HFF-Myc (cell line): ENCODE measurements around the gene MAP4K3.

ENCODE experiments used
- DNase-seq: peaks from one replicate; pipeline ENCODE4 v3.0.0-alpha.2; 2011; ENCODE audit warnings: low read depth; ENCODE audit errors: extremely low read depth
- H3K4me3 ChIP-seq: replicated peaks from 2 replicates; pipeline ENCODE4 v1.5.1; 2011; ENCODE audit warnings: low read depth, mild to moderate bottlenecking, control low read depth, low read length
- TF ChIP-seq, protein P1 (sequence below): IDR thresholded peaks from 2 replicates; pipeline ENCODE4 v1.5.1; 2012; ENCODE audit warnings: mild to moderate bottlenecking, low read depth, low read length, control low read depth; ENCODE audit errors: missing control alignments

The MAP4K3 gene

DNA sequence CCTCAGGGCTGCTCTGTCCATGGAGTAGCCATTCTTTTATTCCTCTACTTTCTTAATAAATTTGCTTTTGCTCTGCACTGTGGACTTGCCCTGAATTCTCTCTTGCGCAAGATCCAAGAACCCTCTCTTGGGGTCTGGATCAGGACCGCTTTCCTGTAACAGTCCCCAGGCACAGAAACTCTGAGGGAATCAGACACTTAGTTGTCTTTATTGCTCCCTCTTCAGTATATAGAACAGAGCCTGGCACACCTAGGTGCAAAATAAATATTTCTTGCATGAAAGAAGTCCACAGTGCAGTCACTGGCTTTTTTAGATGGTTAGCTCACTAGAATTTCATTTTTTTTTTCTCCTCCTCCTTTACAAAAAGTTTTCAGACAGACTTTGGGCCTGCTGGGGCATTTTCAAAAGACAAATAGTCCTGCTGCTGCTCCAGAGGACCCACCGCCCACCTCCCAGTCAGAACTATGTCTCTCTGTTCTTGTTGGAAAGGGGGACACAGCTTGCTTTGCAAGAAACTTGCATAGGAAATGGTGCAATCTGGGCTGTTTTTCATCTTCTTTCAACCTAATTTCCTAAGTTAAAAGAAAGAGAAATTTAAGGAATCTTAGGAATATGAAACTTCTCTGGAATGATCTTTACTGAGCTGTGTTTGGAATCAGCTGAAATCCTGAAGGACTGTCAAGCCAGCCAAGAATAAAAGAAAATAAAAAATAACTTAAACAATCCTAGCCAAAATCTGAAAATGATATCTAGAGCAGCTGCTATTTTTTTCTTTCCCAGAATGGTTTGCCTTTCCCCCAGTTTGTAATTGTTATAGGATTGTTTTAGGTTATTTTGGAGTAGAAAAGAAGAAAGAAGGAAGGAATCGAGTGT is 31.7 kb upstream of the MAP4K3 start:
- TF ChIP-seq, protein P1, sequence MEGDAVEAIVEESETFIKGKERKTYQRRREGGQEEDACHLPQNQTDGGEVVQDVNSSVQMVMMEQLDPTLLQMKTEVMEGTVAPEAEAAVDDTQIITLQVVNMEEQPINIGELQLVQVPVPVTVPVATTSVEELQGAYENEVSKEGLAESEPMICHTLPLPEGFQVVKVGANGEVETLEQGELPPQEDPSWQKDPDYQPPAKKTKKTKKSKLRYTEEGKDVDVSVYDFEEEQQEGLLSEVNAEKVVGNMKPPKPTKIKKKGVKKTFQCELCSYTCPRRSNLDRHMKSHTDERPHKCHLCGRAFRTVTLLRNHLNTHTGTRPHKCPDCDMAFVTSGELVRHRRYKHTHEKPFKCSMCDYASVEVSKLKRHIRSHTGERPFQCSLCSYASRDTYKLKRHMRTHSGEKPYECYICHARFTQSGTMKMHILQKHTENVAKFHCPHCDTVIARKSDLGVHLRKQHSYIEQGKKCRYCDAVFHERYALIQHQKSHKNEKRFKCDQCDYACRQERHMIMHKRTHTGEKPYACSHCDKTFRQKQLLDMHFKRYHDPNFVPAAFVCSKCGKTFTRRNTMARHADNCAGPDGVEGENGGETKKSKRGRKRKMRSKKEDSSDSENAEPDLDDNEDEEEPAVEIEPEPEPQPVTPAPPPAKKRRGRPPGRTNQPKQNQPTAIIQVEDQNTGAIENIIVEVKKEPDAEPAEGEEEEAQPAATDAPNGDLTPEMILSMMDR, result no peak
- DNase-seq, result no peak
- no peak overlapping the region for H3K4me3 ChIP-seq

DNA sequence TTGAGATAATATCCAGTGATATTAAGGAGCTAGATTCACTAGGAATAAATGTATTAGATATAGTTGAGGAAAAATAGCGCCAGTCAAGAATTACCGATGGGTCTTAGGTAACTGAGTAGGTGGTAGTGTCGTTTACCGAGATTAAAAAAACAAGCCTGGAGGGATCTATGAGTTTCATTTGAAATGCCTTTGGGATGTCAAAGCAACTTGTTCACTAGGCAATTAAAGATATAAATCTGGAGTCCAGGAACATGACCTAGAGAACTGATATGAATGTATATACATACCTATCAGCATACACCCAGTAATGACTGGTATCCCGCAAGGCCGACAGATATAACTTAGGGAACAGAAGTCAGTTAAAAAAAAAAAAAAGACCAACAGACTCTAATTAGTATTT is 29.2 kb upstream of the MAP4K3 start:
- TF ChIP-seq, protein P1, result no peak
- no peak for DNase-seq
- no peak overlapping the region for H3K4me3 ChIP-seq

DNA sequence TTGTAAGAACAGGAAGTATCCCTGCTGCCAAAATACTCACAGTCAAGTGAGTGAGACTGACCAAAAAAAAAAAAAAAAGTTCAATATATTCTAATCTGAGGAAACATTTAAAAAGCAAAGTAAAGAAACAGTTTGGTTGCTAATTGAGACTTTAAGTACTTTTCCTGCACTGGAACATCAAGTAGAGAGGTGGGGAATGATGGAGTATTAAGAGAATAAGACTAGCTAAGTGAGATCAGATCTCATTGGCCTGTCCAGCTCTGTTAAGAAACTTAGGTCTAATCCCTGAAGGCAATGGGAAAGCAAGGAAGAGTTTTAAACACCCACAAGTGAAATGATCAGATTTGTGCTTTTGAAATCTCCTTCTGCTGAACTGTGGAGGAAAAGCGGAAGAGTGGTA is 27.8 kb upstream of the MAP4K3 start:
- no peak overlapping the region for H3K4me3 ChIP-seq
- no peak for DNase-seq
- TF ChIP-seq, protein P1, result no peak

DNA sequence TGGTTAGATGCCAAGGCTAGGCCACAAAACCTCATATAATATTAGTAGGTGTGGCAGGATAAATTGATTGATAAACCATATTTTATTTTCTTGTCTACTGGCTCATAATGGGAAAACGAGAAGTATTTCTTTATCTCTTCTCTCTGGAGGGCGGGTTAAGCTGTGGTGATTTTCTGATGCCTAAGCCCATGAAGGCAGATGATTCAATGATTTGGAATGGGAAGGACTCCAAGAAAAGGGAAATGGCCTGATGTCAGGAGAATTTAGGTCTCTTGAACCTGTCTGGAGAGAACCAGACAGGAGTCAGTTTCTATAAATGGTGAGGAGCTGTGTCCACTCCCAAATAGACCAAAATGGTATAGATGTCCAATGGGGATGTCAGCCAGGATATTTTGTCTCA is 18.7 kb upstream of the MAP4K3 start:
- H3K4me3 ChIP-seq, result no peak overlapping the region
- no peak for DNase-seq
- TF ChIP-seq, protein P1, result no peak

DNA sequence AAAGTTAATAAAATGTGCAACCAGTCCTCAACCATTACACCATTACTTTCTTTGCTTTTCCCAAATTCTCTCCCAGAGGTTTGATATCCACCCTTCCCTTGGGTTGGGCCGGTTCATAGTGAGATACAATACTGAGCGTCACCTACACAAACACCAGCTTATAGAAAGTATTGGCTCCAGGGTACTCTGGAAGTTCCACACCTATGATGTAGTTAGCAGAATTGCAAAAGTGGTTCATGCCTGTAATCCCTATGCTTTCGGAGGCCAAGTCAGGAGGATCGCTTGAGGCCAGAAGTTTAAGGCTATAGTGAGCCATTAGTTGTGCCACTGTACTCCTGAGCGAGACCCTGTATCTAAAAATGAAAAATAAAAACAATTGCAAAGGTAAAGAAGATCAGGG is 15.3 kb upstream of the MAP4K3 start:
- TF ChIP-seq, protein P1, result no peak
- H3K4me3 ChIP-seq, result no peak overlapping the region
- no peak for DNase-seq

DNA sequence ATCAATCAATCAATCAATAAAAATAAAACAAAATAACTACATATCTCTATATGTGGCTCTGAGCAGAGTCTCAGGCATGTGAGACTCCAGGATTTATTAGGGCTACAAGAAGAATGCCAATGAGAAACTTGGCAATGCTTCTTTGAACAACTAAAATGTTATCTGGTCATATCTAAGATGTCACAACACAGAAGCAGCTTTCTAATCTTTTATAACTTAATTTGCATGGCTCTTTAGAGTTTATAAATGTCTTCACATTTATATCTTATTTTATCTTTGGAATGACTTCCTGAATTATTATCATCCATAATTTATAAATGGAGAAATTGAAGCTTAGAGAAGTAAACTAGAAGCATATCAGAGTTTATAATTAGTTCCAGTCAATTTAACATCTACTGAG is 14.9 kb upstream of the MAP4K3 start:
- H3K4me3 ChIP-seq, result no peak overlapping the region
- TF ChIP-seq, protein P1, result no peak
- no peak for DNase-seq

DNA sequence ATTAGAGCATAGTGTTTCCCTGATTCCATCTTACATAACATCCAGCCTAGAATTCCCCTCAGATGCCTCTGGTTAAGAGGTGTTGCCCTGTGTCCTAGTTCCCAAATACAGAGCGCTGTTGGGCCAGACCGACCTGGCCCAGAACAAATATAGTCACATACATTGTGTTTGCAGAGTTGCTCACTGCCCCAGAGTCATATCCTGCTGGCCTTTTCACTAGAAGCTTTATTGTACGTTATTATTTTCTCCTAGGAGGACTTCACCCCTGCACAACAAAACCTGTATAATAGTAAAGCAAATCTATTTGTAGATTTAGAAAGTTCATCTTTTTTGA is 11.1 kb upstream of the MAP4K3 start:
- no peak for DNase-seq
- H3K4me3 ChIP-seq, result no peak overlapping the region
- TF ChIP-seq, protein P1, result no peak
